HepG2 (cell line): ENCODE results near the gene FBXW2. TPM values are rescaled to one million over a fixed set of nuclear protein-coding genes. Genes with fewer than 3 reads are reported as not detected.

Source experiments
- ATAC-seq: fragments of 200-7000 bp; cut with Tn5 transposase; 3 replicates; pipeline ENCODE4 v1.9.1; 2020; ENCODE audit warnings: mild to moderate bottlenecking, moderate library complexity
- BruUV-seq: library from RNA; stranded (reverse); fragments of 400-500 nt; replicated peaks from 2 replicates; lab custom pipeline; 2021; lab: Mats Ljungman, UMichigan
- CTCF ChIA-PET: fragments of 300-600 bp; formaldehyde crosslinking; extraction: SDS; loops from one replicate; lab custom pipeline; 2021; ENCODE audit warnings: low total read pairs, inconsistent platforms, low intra/inter-chr PET ratio; lab: Yijun Ruan, JAX
- POLR2A ChIA-PET: fragments of 350-600 bp; sonication (Branson Sonifier 250); formaldehyde crosslinking; loops from one replicate; lab custom pipeline; 2020; ENCODE audit warnings: antibody characterized with exemption, inconsistent platforms; lab: Yijun Ruan, JAX
- DNase-seq: peaks from one replicate; pipeline ENCODE4 v3.0.0-alpha.2; 2015; ENCODE audit warnings: low spot score
- FAIRE-seq: peaks from 3 replicates; lab custom pipeline; 2011; peaks lifted over from hg19 to GRCh38; lab: Jason Lieb, UNC
- H2AFZ ChIP-seq: one replicate; pipeline ENCODE4 v1.6.1; 2011; ENCODE audit warnings: low read length, inconsistent platforms
- H3K27ac ChIP-seq: fragments of 300-600 bp; 3 replicates; pipeline ENCODE4 v1.8.0; 2011; ENCODE audit warnings: mixed run types, mild to moderate bottlenecking, mixed read lengths, low read length, inconsistent platforms; ENCODE audit not compliant: insufficient read depth; ENCODE audit errors: extremely low read length
- H3K27me3 ChIP-seq, 2 experiments: fragments of 200-600 bp in 1 of 2; 2 replicates in 1 of 2; 3 replicates in 1 of 2; pipeline versions ENCODE4 v1.6.0 to v1.8.0; 2011; ENCODE audit warnings: low read length in 2 of 2, mild to moderate bottlenecking in 2 of 2, moderate library complexity in 2 of 2, inconsistent platforms in 1 of 2; ENCODE audit not compliant: insufficient read depth in 2 of 2, control insufficient read depth in 1 of 2
- H3K36me3 ChIP-seq, 2 experiments: fragments of 200-600 bp in 1 of 2; replicated peaks in 1 of 2; 2 replicates in 1 of 2; 3 replicates in 1 of 2; pipeline versions ENCODE4 v1.5.1 to v1.8.0; 2011; ENCODE audit warnings: low read length in 2 of 2, inconsistent platforms in 1 of 2; ENCODE audit not compliant: insufficient read depth in 2 of 2, control insufficient read depth in 1 of 2
- H3K4me1 ChIP-seq: 2 replicates; pipeline ENCODE4 v1.5.1; 2012; ENCODE audit warnings: low read length, inconsistent platforms; ENCODE audit not compliant: insufficient read depth
- H3K4me2 ChIP-seq: 2 replicates; pipeline ENCODE4 v1.6.0; 2011; ENCODE audit warnings: low read depth, low read length, inconsistent platforms
- H3K4me3 ChIP-seq, 3 experiments: fragments of 200-600 bp in 1 of 3; sonication (generic), shearing (Covaris generic) in 1 of 3; replicated peaks in 1 of 3; 2 replicates each; pipeline ENCODE4 v1.5.1; 2011 to 2016; ENCODE audit warnings: low read length in 3 of 3, inconsistent platforms in 2 of 3, low read depth in 2 of 3, mild to moderate bottlenecking in 2 of 3, control low read depth in 1 of 3, mixed read lengths in 1 of 3; ENCODE audit not compliant: insufficient read depth in 1 of 3
- H3K79me2 ChIP-seq: one replicate; pipeline ENCODE4 v1.6.1; 2011; ENCODE audit warnings: low read length, inconsistent platforms; ENCODE audit not compliant: insufficient read depth
- H3K9ac ChIP-seq: 2 replicates; pipeline ENCODE4 v1.6.0; 2011; ENCODE audit warnings: mild to moderate bottlenecking, low read depth, low read length, inconsistent platforms; ENCODE audit not compliant: insufficient read depth
- H3K9me3 ChIP-seq: 2 replicates; pipeline ENCODE4 v1.5.1; 2012; ENCODE audit warnings: mild to moderate bottlenecking, low read length
- H4K20me1 ChIP-seq: 2 replicates; pipeline ENCODE4 v1.6.0; 2011; ENCODE audit warnings: inconsistent platforms, mild to moderate bottlenecking, low read length, moderate library complexity; ENCODE audit not compliant: insufficient read depth
- DNMT1 ChIP-seq: sonication (generic); formaldehyde crosslinking; IDR thresholded peaks from 2 replicates; pipeline ENCODE4 v1.5.1; 2020; ENCODE audit warnings: mild to moderate bottlenecking, missing genetic modification reagents
- POLR2AphosphoS5 ChIP-seq: IDR thresholded peaks from 2 replicates; pipeline ENCODE4 v1.6.1; 2012; ENCODE audit warnings: low read depth, low read length
- RXRA ChIP-seq: sonication (generic); formaldehyde crosslinking; IDR thresholded peaks from 2 replicates; pipeline ENCODE4 v1.5.1; 2020; ENCODE audit warnings: missing genetic modification reagents
- ZNF44 ChIP-seq: sonication (generic); formaldehyde crosslinking; IDR thresholded peaks from 2 replicates; pipeline ENCODE4 v1.5.1; 2020; ENCODE audit warnings: mild to moderate bottlenecking, missing genetic modification reagents
- WGBS: methylation state at CpG from one replicate; pipeline ENCODE4 v1.1.6; 2017; ENCODE audit warnings: low lambda C conversion rate; 5-methylcytosine and 5-hydroxymethylcytosine counted together
- in situ Hi-C: cut with HindIII; loops from 2 replicates; pipeline ENCODE4 v1.10.0; 2017; ENCODE audit warnings: low pct_unique_long_range_greater_than_20kb; ENCODE audit not compliant: extremely low pct_ligation_motif_present
- intact Hi-C: fragments of 100-400 bp; cut with micrococcal nuclease; formaldehyde crosslinking; loops from one replicate; pipeline ENCODE4 v1.10.0; 2022; ENCODE audit not compliant: unreplicated experiment
- polyA plus RNA-seq, 8 experiments: library from polyadenylated mRNA; depleted of rRNA in 3 of 8; stranded (reverse) in 7 of 8; unstranded in 1 of 8; fragments of >200 nt; fragmentation: Illumina TruSeq in 4 of 8; extraction: Trizol in 4 of 8; gene quantifications; 2 replicates each; pipeline versions ENCODE4 v1.2.1 to v1.2.3, GENCODE V29; 2011 to 2016; ENCODE audit warnings: low read depth in 4 of 8, missing spikeins in 1 of 8, mixed read lengths in 1 of 8; ENCODE audit not compliant: insufficient read depth in 1 of 8
- total RNA-seq, 5 experiments: library from RNA; depleted of rRNA; stranded (reverse); fragments of >200 nt; fragmentation: Illumina TruSeq; extraction: Trizol; gene quantifications; 2 replicates each; pipeline ENCODE4 v1.2.3, GENCODE V29; 2016; ENCODE audit warnings: low read depth in 1 of 5
- TF ChIP-seq, protein P1 (sequence below): sonication (generic); formaldehyde crosslinking; IDR thresholded peaks from 2 replicates; pipeline ENCODE4 v1.4.0; 2020; ENCODE audit warnings: missing genetic modification reagents, borderline replicate concordance
- TF ChIP-seq, protein P2 (sequence below): sonication (generic); formaldehyde crosslinking; IDR thresholded peaks from 2 replicates; pipeline ENCODE4 v1.8.1; 2023; ENCODE audit warnings: mild to moderate bottlenecking, moderate library complexity, missing genetic modification reagents
- TF ChIP-seq, protein P3 (sequence below): sonication (generic); formaldehyde crosslinking; IDR thresholded peaks from 2 replicates; pipeline ENCODE4 v1.5.0; 2020; ENCODE audit warnings: missing genetic modification reagents, mild to moderate bottlenecking, borderline replicate concordance
- TF ChIP-seq, protein P4 (sequence below): sonication (generic); formaldehyde crosslinking; IDR thresholded peaks from 2 replicates; pipeline ENCODE4 v1.5.1; 2020; ENCODE audit warnings: mild to moderate bottlenecking, missing genetic modification reagents, moderate library complexity

The FBXW2 gene
- total and polyA plus RNA-seq, 2 of the 13 experiments (the other 11 are each of a cell fraction or from before 2014, with no cell fraction given), result 35.4 to 43.1 TPM

DNA sequence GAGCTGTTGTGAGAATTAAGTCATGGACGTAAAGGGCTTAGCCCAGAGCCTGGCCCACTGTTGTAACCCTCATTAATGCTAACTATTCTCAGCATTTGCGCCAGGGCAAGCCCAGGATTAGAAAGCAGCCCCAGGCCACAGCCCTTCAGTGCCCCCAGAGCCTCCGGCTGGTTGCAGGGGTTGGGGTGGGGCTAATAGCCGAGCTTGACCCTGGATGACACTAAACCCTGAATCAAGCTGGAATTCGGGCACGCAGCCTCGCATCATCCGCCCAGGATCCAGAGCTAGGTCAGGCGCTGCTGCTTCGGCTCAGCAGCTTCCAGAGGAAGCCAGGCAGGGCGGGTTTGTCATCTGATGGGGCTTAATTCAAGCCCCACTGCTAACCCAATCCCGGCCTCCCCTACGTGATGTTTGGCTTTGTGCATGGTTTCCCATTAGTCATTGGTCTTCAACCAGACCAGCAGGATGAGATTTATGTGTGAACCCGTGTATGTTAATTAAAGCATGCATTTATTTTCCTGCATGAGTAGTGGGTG, 77.8 kb downstream of the FBXW2 start:
- intact Hi-C loops, result loop anchor here (2.0 kb wide), 1 partner anchor 15 kb away; no protein-coding TSS in a partner anchor
- DNase-seq (no peak), FAIRE-seq (no peak)
- Histone ChIP-seq H4K20me1 (no peaks in the 10 kb centered on the region), H3K79me2 (peaks cover 20% of the 10 kb centered on the region), H3K4me1 (peaks cover 60% of the 10 kb centered on the region), H3K4me3 (peak overlapping the region; percentile 76 to 89 (median 79)), H2AFZ (no peak overlapping the region)
- CTCF ChIA-PET, result no interaction called here
- POLR2A ChIA-PET, result interaction anchor here (0.9 to 2.3 kb wide), 4 partner anchors 16 to 144 kb away, joined by 3 to 31 read pairs (median 5); no protein-coding TSS in a partner anchor
- TF ChIP-seq RXRA (CRISPR knock-in tag) (peak; percentile 71; the same call in 1 of the 2 replicates), ZNF44 (CRISPR knock-in tag) (0 out of 2 replicates have a peak, but pooled peaks have one; percentile 42), POLR2AphosphoS5 (no peak), DNMT1 (CRISPR knock-in tag) (no peak)
- TF ChIP-seq, protein P1, sequence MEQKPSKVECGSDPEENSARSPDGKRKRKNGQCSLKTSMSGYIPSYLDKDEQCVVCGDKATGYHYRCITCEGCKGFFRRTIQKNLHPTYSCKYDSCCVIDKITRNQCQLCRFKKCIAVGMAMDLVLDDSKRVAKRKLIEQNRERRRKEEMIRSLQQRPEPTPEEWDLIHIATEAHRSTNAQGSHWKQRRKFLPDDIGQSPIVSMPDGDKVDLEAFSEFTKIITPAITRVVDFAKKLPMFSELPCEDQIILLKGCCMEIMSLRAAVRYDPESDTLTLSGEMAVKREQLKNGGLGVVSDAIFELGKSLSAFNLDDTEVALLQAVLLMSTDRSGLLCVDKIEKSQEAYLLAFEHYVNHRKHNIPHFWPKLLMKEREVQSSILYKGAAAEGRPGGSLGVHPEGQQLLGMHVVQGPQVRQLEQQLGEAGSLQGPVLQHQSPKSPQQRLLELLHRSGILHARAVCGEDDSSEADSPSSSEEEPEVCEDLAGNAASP (CRISPR knock-in tag), result peak; percentile 83; the same call in 1 of the 2 replicates
- TF ChIP-seq, protein P2, sequence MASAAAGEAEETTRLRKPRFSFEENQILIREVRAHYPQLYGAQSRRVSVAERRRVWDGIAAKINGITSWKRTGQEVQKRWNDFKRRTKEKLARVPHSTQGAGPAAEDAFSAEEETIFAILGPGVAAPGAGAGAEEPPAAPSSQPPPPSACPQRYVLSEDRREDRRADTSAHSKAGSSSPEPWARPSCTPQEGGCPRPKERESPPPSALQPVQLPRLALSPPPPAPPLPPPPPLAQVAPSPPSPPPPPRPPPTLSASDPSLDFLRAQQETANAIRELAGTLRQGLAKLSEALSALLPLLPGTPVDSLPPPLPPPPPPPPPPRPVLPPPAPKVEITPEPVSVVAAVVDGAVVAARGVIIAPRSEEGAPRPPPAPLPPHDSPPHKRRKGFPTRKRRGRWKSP (CRISPR knock-in tag), result peak; percentile 61; the same call in 1 of the 2 replicates
- TF ChIP-seq, protein P3, sequence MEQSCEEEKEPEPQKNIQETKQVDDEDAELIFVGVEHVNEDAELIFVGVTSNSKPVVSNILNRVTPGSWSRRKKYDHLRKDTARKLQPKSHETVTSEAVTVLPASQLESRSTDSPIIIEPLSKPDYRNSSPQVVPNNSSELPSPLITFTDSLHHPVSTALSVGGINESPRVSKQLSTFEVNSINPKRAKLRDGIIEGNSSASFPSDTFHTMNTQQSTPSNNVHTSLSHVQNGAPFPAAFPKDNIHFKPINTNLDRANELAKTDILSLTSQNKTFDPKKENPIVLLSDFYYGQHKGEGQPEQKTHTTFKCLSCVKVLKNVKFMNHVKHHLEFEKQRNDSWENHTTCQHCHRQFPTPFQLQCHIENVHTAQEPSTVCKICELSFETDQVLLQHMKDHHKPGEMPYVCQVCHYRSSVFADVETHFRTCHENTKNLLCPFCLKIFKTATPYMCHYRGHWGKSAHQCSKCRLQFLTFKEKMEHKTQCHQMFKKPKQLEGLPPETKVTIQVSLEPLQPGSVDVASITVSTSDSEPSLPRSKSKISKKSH (CRISPR knock-in tag), result peak; percentile 73; the same call in 1 of the 2 replicates
- TF ChIP-seq, protein P4, sequence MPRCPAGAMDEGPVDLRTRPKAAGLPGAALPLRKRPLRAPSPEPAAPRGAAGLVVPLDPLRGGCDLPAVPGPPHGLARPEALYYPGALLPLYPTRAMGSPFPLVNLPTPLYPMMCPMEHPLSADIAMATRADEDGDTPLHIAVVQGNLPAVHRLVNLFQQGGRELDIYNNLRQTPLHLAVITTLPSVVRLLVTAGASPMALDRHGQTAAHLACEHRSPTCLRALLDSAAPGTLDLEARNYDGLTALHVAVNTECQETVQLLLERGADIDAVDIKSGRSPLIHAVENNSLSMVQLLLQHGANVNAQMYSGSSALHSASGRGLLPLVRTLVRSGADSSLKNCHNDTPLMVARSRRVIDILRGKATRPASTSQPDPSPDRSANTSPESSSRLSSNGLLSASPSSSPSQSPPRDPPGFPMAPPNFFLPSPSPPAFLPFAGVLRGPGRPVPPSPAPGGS, result 0 out of 2 replicates have a peak, but pooled peaks have one; percentile 51
- TF ChIP-seq, all 625 proteins: peak for 6
- ATAC-seq, result peak; percentile 19
- no peaks in the 10 kb centered on the region for H3K27me3 ChIP-seq
- H3K4me2 ChIP-seq, result peak overlapping the region; percentile 99
- H3K9me3 ChIP-seq, result no peaks in the 10 kb centered on the region
- no peaks in the 10 kb centered on the region for H3K36me3 ChIP-seq
- peak overlapping the region; percentile 65 for H3K9ac ChIP-seq
- WGBS, result 5% methylated on average over 4 of the region's 14 CpGs
- in situ Hi-C loops, result no loop called here
- H3K27ac ChIP-seq, result no peak overlapping the region
- BruUV-seq, result no TSS peak
